Esophagus muscularis mucosa (tissue), 3 donors: ENCODE data around the gene CRACR2B.

ENCODE experiments used
- POLR2A ChIP-seq: fragments of 450-650 bp; IDR thresholded peaks from one replicate; pipeline ENCODE4 v1.6.1; 2017; ENCODE audit warnings: antibody characterized with exemption, moderate library complexity, mild to moderate bottlenecking, low read depth
- TF ChIP-seq, protein P1 (sequence below), 3 experiments: fragments of 200-600 bp in 2 of 3; fragments of 450-650 bp in 1 of 3; sonication (generic) in 2 of 3; IDR thresholded peaks; one replicate each; pipeline ENCODE4 v1.5.1; 2017 to 2019; ENCODE audit warnings: antibody characterized with exemption in 3 of 3, mild to moderate bottlenecking in 2 of 3, moderate library complexity in 1 of 3

DNA sequence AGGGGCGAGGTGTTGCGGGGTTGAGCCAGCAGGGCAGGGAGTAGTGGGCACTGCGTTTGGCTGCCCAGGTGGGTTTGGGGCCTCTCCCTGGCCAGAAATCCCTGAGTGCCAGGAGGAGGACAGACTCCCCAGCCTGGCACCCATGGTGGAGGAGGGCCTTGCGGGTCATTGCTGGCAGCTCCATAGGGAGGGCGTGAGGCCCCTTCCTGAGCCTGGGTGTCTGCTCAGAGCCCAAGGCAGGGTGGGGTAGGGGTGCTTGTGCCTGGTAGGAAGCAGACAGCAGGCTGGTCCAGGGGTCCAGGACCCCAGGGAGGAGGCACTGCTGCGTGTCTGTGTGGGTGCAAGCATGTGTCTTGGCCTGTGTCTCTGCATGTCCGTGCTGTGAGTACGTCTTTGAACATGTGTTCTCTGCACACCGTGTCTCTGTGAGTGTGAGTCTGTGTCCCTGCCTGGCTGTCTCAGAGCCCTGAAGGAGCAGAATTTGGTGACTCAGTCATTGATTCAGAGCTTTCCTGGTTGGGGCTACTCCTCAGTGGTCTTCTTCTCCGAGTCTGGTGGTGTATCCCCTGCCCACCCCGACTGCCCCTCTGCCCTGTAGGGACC is 18.9 kb downstream of the CRACR2B start:
- TF ChIP-seq POLR2A: no peak
- TF ChIP-seq, protein P1, sequence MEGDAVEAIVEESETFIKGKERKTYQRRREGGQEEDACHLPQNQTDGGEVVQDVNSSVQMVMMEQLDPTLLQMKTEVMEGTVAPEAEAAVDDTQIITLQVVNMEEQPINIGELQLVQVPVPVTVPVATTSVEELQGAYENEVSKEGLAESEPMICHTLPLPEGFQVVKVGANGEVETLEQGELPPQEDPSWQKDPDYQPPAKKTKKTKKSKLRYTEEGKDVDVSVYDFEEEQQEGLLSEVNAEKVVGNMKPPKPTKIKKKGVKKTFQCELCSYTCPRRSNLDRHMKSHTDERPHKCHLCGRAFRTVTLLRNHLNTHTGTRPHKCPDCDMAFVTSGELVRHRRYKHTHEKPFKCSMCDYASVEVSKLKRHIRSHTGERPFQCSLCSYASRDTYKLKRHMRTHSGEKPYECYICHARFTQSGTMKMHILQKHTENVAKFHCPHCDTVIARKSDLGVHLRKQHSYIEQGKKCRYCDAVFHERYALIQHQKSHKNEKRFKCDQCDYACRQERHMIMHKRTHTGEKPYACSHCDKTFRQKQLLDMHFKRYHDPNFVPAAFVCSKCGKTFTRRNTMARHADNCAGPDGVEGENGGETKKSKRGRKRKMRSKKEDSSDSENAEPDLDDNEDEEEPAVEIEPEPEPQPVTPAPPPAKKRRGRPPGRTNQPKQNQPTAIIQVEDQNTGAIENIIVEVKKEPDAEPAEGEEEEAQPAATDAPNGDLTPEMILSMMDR (IDR thresholded peaks at IDR 0.05): no peak
